Measurements from ENCODE around the gene CELF1.

CELF1 gene

GRCh38 chr11:47509077-47509536 is 43.8 kb downstream of the CELF1 start:
- TF ChIP-seq TEAD4 (IDR thresholded peaks at IDR 0.05) = no peak
- TF ChIP-seq TAF1 (IDR thresholded peaks at IDR 0.05; ENCODE audit: low read depth) = no peak

GRCh38 chr11:47508240-47508957 is 44.5 kb downstream of the CELF1 start:
- TF ChIP-seq TAF1 (IDR thresholded peaks at IDR 0.05; ENCODE audit: low read depth) (no peak), TEAD4 (IDR thresholded peaks at IDR 0.05) (no peak), EP300 (IDR thresholded peaks at IDR 0.05; ENCODE audit: borderline replicate concordance) (no peak), YY1 (IDR thresholded peaks at IDR 0.05; ENCODE audit: low read depth) (no peak), CEBPB (IDR thresholded peaks at IDR 0.05) (no peak), ZBTB7A (IDR thresholded peaks at IDR 0.05; ENCODE audit: low read depth) (no peak), CREB1 (IDR thresholded peaks at IDR 0.05; ENCODE audit: low read depth) (no peak), FOXM1 (IDR thresholded peaks at IDR 0.05; ENCODE audit: borderline replicate concordance, low read depth) (no peak), EGR1 (IDR thresholded peaks at IDR 0.05) (no peak), MAX (IDR thresholded peaks at IDR 0.05) (no peak), NFIC (IDR thresholded peaks at IDR 0.05) (no peak), REST (IDR thresholded peaks at IDR 0.05; ENCODE audit: low read depth) (no peak), TCF12 (IDR thresholded peaks at IDR 0.05; ENCODE audit: low read depth) (no peak), USF1 (IDR thresholded peaks at IDR 0.05) (no peak), RAD21 (IDR thresholded peaks at IDR 0.05; ENCODE audit: low read depth) (no peak)

GRCh38 chr11:47507563-47508239 is 45.2 kb downstream of the CELF1 start:
- TF ChIP-seq EGR1 (IDR thresholded peaks at IDR 0.05) = no peak
- no peak for TF ChIP-seq CREB1 (IDR thresholded peaks at IDR 0.05; ENCODE audit: low read depth)
- TF ChIP-seq MAX (IDR thresholded peaks at IDR 0.05) = no peak
- no peak for TF ChIP-seq YY1 (IDR thresholded peaks at IDR 0.05; ENCODE audit: low read depth)
- no peak for TF ChIP-seq EP300 (IDR thresholded peaks at IDR 0.05; ENCODE audit: borderline replicate concordance)
- no peak for TF ChIP-seq CEBPB (IDR thresholded peaks at IDR 0.05)
- no peak for TF ChIP-seq TCF12 (IDR thresholded peaks at IDR 0.05; ENCODE audit: low read depth)
- no peak for TF ChIP-seq ZBTB7A (IDR thresholded peaks at IDR 0.05; ENCODE audit: low read depth)
- no peak for TF ChIP-seq NFIC (IDR thresholded peaks at IDR 0.05)
- TF ChIP-seq RAD21 (IDR thresholded peaks at IDR 0.05; ENCODE audit: low read depth) = no peak
- TF ChIP-seq TAF1 (IDR thresholded peaks at IDR 0.05; ENCODE audit: low read depth) = no peak
- TF ChIP-seq TEAD4 (IDR thresholded peaks at IDR 0.05) = no peak
- no peak for TF ChIP-seq USF1 (IDR thresholded peaks at IDR 0.05)
- TF ChIP-seq REST (IDR thresholded peaks at IDR 0.05; ENCODE audit: low read depth) = no peak
- TF ChIP-seq FOXM1 (IDR thresholded peaks at IDR 0.05; ENCODE audit: borderline replicate concordance, low read depth) = no peak

GRCh38 chr11:47506795-47507562 is 46.0 kb downstream of the CELF1 start:
- no peak for TF ChIP-seq RAD21 (IDR thresholded peaks at IDR 0.05; ENCODE audit: low read depth)
- TF ChIP-seq EP300 (IDR thresholded peaks at IDR 0.05; ENCODE audit: borderline replicate concordance) = no peak
- TF ChIP-seq CREB1 (IDR thresholded peaks at IDR 0.05; ENCODE audit: low read depth) = no peak
- no peak for TF ChIP-seq TAF1 (IDR thresholded peaks at IDR 0.05; ENCODE audit: low read depth)
- no peak for TF ChIP-seq TEAD4 (IDR thresholded peaks at IDR 0.05)
- no peak for TF ChIP-seq TCF12 (IDR thresholded peaks at IDR 0.05; ENCODE audit: low read depth)
- no peak for TF ChIP-seq USF1 (IDR thresholded peaks at IDR 0.05)
- no peak for TF ChIP-seq ZBTB7A (IDR thresholded peaks at IDR 0.05; ENCODE audit: low read depth)
- no peak for TF ChIP-seq EGR1 (IDR thresholded peaks at IDR 0.05)
- no peak for TF ChIP-seq NFIC (IDR thresholded peaks at IDR 0.05)
- TF ChIP-seq REST (IDR thresholded peaks at IDR 0.05; ENCODE audit: low read depth) = no peak
- no peak for TF ChIP-seq YY1 (IDR thresholded peaks at IDR 0.05; ENCODE audit: low read depth)
- TF ChIP-seq MAX (IDR thresholded peaks at IDR 0.05) = no peak
- TF ChIP-seq CEBPB (IDR thresholded peaks at IDR 0.05) = no peak

Measured in Ishikawa (cell line).